SU-DHL-6 (cell line): ENCODE data around the gene ZNF483.

Experiments used
- EZH2phosphoT487 ChIP-seq: fragments of 200-600 bp; sonication (generic), shearing (Covaris generic); conservative IDR thresholded peaks from 2 replicates; pipeline ENCODE4 v1.6.1; 2018; ENCODE audit warnings: mild to moderate bottlenecking, antibody characterized with exemption, low read length, moderate library complexity, mixed read lengths
- TF ChIP-seq, protein P1 (sequence below): fragments of 200-600 bp; sonication (generic); IDR thresholded peaks from one replicate; pipeline ENCODE4 v1.5.1; 2017; ENCODE audit warnings: antibody characterized with exemption, mild to moderate bottlenecking, low read length, moderate library complexity; ENCODE audit not compliant: insufficient read depth, poor library complexity, severe bottlenecking

DNA sequence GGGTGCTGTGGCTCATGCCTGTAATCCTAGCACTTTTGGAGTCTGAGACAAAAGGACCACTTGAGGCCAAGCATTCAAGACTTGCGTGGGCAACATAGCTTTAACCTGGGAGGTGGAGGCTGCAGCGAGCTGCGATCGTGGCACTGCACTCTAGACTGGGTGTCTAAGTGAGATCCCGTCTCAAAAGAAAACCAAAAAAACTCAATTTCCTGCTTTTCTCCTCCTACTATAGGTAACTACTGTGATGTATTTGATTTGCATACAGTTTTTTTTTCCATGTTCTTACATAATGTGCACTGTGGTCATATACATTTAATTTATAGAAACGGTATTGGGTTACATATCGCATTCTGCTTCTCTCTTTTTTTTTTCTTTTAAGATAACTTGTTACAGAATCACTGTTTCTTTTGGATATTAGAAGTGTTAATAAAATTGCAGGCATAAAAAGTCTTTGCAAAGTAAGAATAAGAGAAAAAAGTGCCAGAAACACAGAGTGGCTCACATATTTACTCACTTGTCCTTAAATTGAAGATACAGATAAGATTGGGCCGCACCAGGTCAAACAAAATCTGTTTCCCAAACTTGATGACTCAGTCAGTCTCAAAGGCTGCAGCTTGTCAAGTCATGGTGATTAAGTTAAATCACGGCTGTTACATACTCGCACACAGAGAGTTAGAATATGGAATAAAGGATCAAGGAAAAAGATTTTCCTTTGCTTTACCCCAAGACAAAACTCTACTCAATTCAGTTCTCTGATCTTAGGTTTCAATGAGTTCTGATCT lies 76.4 kb downstream of the ZNF483 start:
- TF ChIP-seq, protein P1, sequence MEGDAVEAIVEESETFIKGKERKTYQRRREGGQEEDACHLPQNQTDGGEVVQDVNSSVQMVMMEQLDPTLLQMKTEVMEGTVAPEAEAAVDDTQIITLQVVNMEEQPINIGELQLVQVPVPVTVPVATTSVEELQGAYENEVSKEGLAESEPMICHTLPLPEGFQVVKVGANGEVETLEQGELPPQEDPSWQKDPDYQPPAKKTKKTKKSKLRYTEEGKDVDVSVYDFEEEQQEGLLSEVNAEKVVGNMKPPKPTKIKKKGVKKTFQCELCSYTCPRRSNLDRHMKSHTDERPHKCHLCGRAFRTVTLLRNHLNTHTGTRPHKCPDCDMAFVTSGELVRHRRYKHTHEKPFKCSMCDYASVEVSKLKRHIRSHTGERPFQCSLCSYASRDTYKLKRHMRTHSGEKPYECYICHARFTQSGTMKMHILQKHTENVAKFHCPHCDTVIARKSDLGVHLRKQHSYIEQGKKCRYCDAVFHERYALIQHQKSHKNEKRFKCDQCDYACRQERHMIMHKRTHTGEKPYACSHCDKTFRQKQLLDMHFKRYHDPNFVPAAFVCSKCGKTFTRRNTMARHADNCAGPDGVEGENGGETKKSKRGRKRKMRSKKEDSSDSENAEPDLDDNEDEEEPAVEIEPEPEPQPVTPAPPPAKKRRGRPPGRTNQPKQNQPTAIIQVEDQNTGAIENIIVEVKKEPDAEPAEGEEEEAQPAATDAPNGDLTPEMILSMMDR: no peak
- no peak for TF ChIP-seq EZH2phosphoT487
